HCT116 (cell line): Measurements from ENCODE around the gene PROB1. TPM values are rescaled to one million over a fixed set of nuclear protein-coding genes. Genes with fewer than 3 reads are reported as not detected.

Source experiments
- ATAC-seq: fragments of 200-7000 bp; cut with Tn5 transposase; 2 replicates; pipeline ENCODE4 v1.9.1; 2020; ENCODE audit warnings: mild to moderate bottlenecking, moderate library complexity
- BruUV-seq: library from RNA; stranded (reverse); fragments of 400-500 nt; replicated peaks from 2 replicates; lab custom pipeline; 2021; lab: Mats Ljungman, UMichigan
- CTCF ChIA-PET: fragments of 300-600 bp; sonication (Branson Sonifier 250); formaldehyde crosslinking; loops from one replicate; lab custom pipeline; 2021; ENCODE audit warnings: antibody characterized with exemption; lab: Charles Lee
- POLR2A ChIA-PET: fragments of 300-600, 350-600 bp; sonication (Branson Sonifier 250); formaldehyde crosslinking; loops from one replicate; lab custom pipeline; 2021; ENCODE audit warnings: antibody characterized with exemption; lab: Charles Lee
- RAD21 ChIA-PET, 2 experiments: fragments of 300-600 bp; sonication (Branson Sonifier 250); formaldehyde crosslinking; loops; one replicate each; lab custom pipeline; 2023; ENCODE audit warnings: low total read pairs in 2 of 2; ENCODE audit not compliant: uncharacterized antibody in 2 of 2, unreplicated experiment in 2 of 2, low non-redundant PET in 1 of 2; lab: Charles Lee
- DNase-seq: peaks from one replicate; pipeline ENCODE4 v3.0.0-alpha.2; 2010; ENCODE audit warnings: low read depth, low spot score
- H2AFZ ChIP-seq: fragments of 200-600 bp; shearing (Covaris generic), sonication (generic); 2 replicates; pipeline ENCODE4 v1.6.1; 2017; ENCODE audit warnings: low read depth, mixed run types, mixed read lengths, antibody characterized with exemption, low read length; ENCODE audit not compliant: poor library complexity, severe bottlenecking
- H3K27ac ChIP-seq: 2 replicates; pipeline ENCODE4 v1.5.1; 2012; ENCODE audit warnings: low read depth, low read length
- H3K27me3 ChIP-seq: fragments of 200-600 bp; sonication (generic); 2 replicates; pipeline ENCODE4 v1.6.1; 2016; ENCODE audit warnings: mixed run types, low read length, mixed read lengths; ENCODE audit not compliant: insufficient read depth
- H3K36me3 ChIP-seq, 2 experiments: fragments of 200-500 bp in 1 of 2; fragments of 200-600 bp in 1 of 2; sonication (Bioruptor generic) in 1 of 2; sonication (generic) in 1 of 2; 2 replicates each; pipeline versions ENCODE4 v1.5.1 to v1.6.1; 2014 to 2016; ENCODE audit warnings: low read length in 2 of 2, inconsistent platforms in 1 of 2, mixed read lengths in 1 of 2, mixed run types in 1 of 2; ENCODE audit not compliant: insufficient read depth in 2 of 2, control insufficient read depth in 1 of 2
- H3K4me1 ChIP-seq, 2 experiments: fragments of 200-600 bp in 1 of 2; sonication (generic) in 1 of 2; 2 replicates each; pipeline versions ENCODE4 v1.5.1 to v1.6.1; 2012 to 2017; ENCODE audit warnings: low read length in 2 of 2, inconsistent platforms in 1 of 2, mild to moderate bottlenecking in 1 of 2, mixed read lengths in 1 of 2, mixed run types in 1 of 2, moderate library complexity in 1 of 2; ENCODE audit not compliant: insufficient read depth in 2 of 2, control insufficient read depth in 1 of 2
- H3K4me2 ChIP-seq: fragments of 200-600 bp; sonication (generic); 2 replicates; pipeline ENCODE4 v1.6.1; 2017; ENCODE audit warnings: mixed run types, low read length, mixed read lengths
- H3K4me3 ChIP-seq, 2 experiments: fragments of 200-600 bp in 1 of 2; sonication (generic) in 1 of 2; replicated peaks in 1 of 2; 2 replicates each; pipeline ENCODE4 v1.5.1; 2011 to 2016; ENCODE audit warnings: low read length in 2 of 2, control low read depth in 1 of 2, low read depth in 1 of 2, mild to moderate bottlenecking in 1 of 2, mixed read lengths in 1 of 2, mixed run types in 1 of 2
- H3K79me2 ChIP-seq: fragments of 200-600 bp; sonication (generic); 2 replicates; pipeline ENCODE4 v1.6.1; 2017; ENCODE audit warnings: mild to moderate bottlenecking, mixed run types, low read length, moderate library complexity, mixed read lengths; ENCODE audit not compliant: insufficient read depth
- H3K9ac ChIP-seq: fragments of 200-600 bp; sonication (generic); 2 replicates; pipeline ENCODE4 v1.6.1; 2016; ENCODE audit warnings: low read length, mixed read lengths
- H3K9me2 ChIP-seq: fragments of 200-600 bp; sonication (generic), shearing (Covaris generic); 2 replicates; pipeline ENCODE4 v1.6.1; 2017; ENCODE audit warnings: mixed run types, mild to moderate bottlenecking, moderate library complexity; ENCODE audit not compliant: insufficient read depth
- H3K9me3 ChIP-seq, 2 experiments: fragments of 200-500 bp in 1 of 2; fragments of 200-600 bp in 1 of 2; sonication (Bioruptor generic) in 1 of 2; sonication (generic) in 1 of 2; 2 replicates each; pipeline ENCODE4 v1.6.1; 2014 to 2017; ENCODE audit warnings: low read length in 2 of 2, mixed read lengths in 2 of 2, inconsistent platforms in 1 of 2, low read depth in 1 of 2, mild to moderate bottlenecking in 1 of 2, mixed run types in 1 of 2, moderate library complexity in 1 of 2; ENCODE audit not compliant: control insufficient read depth in 1 of 2, insufficient read depth in 1 of 2
- H4K20me1 ChIP-seq: fragments of 200-600 bp; sonication (generic), shearing (Covaris generic); 2 replicates; pipeline ENCODE4 v1.6.1; 2017; ENCODE audit warnings: mixed run types, mild to moderate bottlenecking, moderate library complexity; ENCODE audit not compliant: insufficient read depth
- CEBPB ChIP-seq: IDR thresholded peaks from 2 replicates; pipeline ENCODE4 v1.6.1; 2012; ENCODE audit warnings: low read depth
- EGR1 ChIP-seq: IDR thresholded peaks from 2 replicates; pipeline ENCODE4 v1.6.1; 2012; ENCODE audit warnings: low read depth
- EZH2phosphoT487 ChIP-seq: fragments of 200-600 bp; IDR thresholded peaks from 2 replicates; pipeline ENCODE4 v1.6.1; 2018; ENCODE audit warnings: antibody characterized with exemption, borderline replicate concordance
- MAX ChIP-seq: IDR thresholded peaks from 2 replicates; pipeline ENCODE4 v1.6.1; 2012
- POLR2A ChIP-seq: IDR thresholded peaks from 2 replicates; pipeline ENCODE4 v1.7.0; 2011; ENCODE audit warnings: borderline replicate concordance; ENCODE audit not compliant: insufficient read depth, insufficient read length; ENCODE audit errors: extremely low read depth
- SIN3A ChIP-seq: IDR thresholded peaks from 2 replicates; pipeline ENCODE4 v1.6.1; 2012; ENCODE audit warnings: low read depth
- SP1 ChIP-seq: IDR thresholded peaks from 2 replicates; pipeline ENCODE4 v1.6.1; 2012; ENCODE audit warnings: low read depth
- SRF ChIP-seq: IDR thresholded peaks from 2 replicates; pipeline ENCODE4 v1.6.1; 2012; ENCODE audit warnings: low read depth
- TCF7L2 ChIP-seq: IDR thresholded peaks from 2 replicates; pipeline ENCODE4 v1.7.0; 2011; ENCODE audit warnings: borderline replicate concordance, inconsistent platforms; ENCODE audit not compliant: insufficient read depth, insufficient read length; ENCODE audit errors: extremely low read depth
- ZFX ChIP-seq: fragments of 450-650 bp; IDR thresholded peaks from 2 replicates; pipeline ENCODE4 v1.6.1; 2017
- ZNF274 ChIP-seq: fragments of 200-500 bp; sonication (Bioruptor generic); IDR thresholded peaks from 2 replicates; pipeline ENCODE4 v1.6.1; 2014; ENCODE audit warnings: mild to moderate bottlenecking, low read depth, low read length, inconsistent platforms
- intact Hi-C: fragments of 100-400 bp; cut with micrococcal nuclease; formaldehyde crosslinking; loops from 2 replicates; pipeline ENCODE4 v1.10.0; 2022
- total RNA-seq: library from RNA; stranded (reverse); gene quantifications from one replicate; pipeline ENCODE4 v1.2.1, GENCODE V29; 2021; ENCODE audit not compliant: unreplicated experiment
- TF ChIP-seq, protein P1 (sequence below): IDR thresholded peaks from 2 replicates; pipeline ENCODE4 v1.6.1; 2011; ENCODE audit warnings: mild to moderate bottlenecking, low read length, moderate library complexity; ENCODE audit not compliant: insufficient replicate concordance; ENCODE audit errors: extremely low read depth
- TF ChIP-seq, protein P2 (sequence below): IDR thresholded peaks from 2 replicates; pipeline ENCODE4 v1.6.1; 2012

Gene PROB1
- total RNA-seq, 1 experiment from 2014 or later, result 1.7 TPM

DNA sequence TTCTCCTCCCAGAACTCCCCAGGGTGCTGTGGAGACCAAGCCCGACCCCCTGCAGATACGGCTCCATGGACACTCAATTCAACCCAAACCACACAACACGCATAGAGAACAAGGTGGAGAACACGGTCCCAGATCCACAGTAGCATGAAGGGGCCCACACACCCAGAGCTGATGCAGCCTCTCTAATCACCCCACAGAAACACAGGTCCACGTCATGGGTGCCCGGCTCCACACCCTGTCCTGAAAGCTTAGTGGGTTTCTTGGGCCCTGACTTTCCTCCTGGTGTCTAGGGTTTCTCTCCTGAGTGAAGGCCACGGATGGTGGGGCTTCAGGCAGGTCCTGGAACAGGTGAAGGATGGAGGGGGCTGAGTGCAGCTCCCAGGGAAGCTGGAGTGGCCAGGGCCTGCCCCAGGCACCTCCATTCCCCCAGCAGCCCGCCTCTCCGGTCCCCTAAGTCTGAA is 10.3 kb downstream of the PROB1 start:
- ATAC-seq, result no peak
- Histone ChIP-seq H3K9me3 (no peaks in the 10 kb centered on the region), H3K36me3 (no peaks in the 10 kb centered on the region), H3K79me2 (no peaks in the 10 kb centered on the region), H3K27me3 (no peaks in the 10 kb centered on the region), H3K9ac (no peak overlapping the region), H3K4me2 (no peak overlapping the region), H3K4me3 (no peak overlapping the region), H4K20me1 (no peaks in the 10 kb centered on the region), H3K27ac (no peak overlapping the region), H3K4me1 (peaks cover 6 to 9% of the 10 kb centered on the region in 2 experiments; a peak in 2 of 4 replicates), H2AFZ (no peak overlapping the region), H3K9me2 (no peaks in the 10 kb centered on the region)
- ChIA-PET RAD21 (no interaction called here), POLR2A (no interaction called here), CTCF (no interaction called here)
- DNase-seq, result no peak
- BruUV-seq, result no TSS peak
- TF ChIP-seq ZFX, result no peak
- TF ChIP-seq EZH2phosphoT487, result no peak
- no peak for TF ChIP-seq SIN3A
- no peak for TF ChIP-seq ZNF274
- TF ChIP-seq, protein P1, sequence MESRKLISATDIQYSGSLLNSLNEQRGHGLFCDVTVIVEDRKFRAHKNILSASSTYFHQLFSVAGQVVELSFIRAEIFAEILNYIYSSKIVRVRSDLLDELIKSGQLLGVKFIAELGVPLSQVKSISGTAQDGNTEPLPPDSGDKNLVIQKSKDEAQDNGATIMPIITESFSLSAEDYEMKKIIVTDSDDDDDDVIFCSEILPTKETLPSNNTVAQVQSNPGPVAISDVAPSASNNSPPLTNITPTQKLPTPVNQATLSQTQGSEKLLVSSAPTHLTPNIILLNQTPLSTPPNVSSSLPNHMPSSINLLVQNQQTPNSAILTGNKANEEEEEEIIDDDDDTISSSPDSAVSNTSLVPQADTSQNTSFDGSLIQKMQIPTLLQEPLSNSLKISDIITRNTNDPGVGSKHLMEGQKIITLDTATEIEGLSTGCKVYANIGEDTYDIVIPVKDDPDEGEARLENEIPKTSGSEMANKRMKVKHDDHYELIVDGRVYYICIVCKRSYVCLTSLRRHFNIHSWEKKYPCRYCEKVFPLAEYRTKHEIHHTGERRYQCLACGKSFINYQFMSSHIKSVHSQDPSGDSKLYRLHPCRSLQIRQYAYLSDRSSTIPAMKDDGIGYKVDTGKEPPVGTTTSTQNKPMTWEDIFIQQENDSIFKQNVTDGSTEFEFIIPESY, result no peak
- TF ChIP-seq TCF7L2, result no peak
- no peak for TF ChIP-seq MAX
- no peak for TF ChIP-seq POLR2A
- TF ChIP-seq EGR1, result no peak
- TF ChIP-seq, protein P2, sequence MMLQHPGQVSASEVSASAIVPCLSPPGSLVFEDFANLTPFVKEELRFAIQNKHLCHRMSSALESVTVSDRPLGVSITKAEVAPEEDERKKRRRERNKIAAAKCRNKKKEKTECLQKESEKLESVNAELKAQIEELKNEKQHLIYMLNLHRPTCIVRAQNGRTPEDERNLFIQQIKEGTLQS, result no peak
- TF ChIP-seq CEBPB, result no peak
- no peak for TF ChIP-seq SP1
- TF ChIP-seq SRF, result no peak
- intact Hi-C loops, result no loop called here
